Activated CD4-positive, alpha-beta T cell treated with anti-CD3 and anti-CD28 coated beads, Interleukin-2, amount 50 U/mL, for 48 hours (primary cell): ENCODE data around the gene KCTD1.
A peak's percentile ranks its signal among the peaks of the same experiment; 100 is the strongest.

Experiments
- DNase-seq, 2 experiments: peaks; one replicate each; pipeline ENCODE4 v3.0.0-alpha.2; 2020

KCTD1 gene

DNA sequence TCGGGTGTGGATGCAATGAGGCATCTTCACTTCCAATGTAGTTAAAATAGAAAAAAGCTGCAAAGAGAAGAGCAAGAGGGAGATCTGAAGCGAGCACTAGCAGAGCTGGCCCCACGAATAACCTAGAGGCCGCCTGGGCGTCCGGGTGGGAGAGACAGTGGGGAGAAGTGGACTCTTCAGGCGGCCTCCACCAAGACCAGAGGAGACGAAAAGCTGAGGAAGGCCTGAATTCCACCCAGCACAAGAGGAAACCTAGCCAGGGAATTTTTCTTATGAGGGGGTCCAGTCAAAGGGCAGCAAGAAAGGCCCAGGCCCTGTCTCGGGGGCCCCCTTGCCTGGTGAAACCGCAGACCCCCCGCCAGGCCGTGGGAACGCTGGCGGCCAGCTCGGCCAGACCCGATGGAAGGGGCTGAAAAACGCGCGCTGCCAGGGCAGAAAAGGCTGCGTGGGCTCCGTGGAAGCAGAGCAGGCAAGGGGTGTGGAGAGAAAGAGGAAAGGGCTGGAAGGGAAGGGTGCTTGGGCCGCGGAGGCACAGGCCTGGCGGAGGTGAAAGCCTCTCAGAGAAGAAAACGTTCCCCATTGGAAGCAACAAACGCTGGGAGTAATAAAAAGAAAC, 69.2 kb downstream of the KCTD1 start:
- DNase-seq, result no peak

DNA sequence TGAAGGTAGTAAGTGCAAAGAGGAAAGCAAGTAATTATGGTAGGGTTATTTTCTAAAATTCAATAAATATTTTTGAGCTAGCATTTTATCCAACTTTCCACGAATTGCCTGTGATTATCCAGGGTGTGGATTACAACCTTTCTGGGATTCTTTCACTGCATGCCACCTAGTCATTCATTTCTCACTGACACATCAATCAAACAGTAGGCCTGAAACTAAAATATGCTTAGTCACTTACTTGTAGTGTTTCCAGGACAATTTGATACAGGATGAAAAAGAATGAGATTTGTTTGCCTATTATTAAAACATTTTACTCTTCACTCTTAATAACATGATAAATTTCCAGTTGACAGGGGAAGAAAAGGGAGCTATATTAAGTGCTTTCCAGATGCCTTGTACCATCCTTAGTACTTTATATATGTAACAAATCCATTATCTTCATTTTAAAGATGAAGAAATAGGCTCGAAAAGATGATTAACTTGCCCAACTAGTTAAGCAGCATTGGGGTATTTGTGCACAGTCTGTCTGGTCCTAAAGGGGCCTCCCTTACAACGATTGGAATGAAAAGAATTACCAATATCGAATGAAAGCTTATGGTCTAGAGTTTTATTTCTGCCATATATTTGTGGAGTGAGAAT, 70.4 kb downstream of the KCTD1 start:
- DNase-seq, result no peak

DNA sequence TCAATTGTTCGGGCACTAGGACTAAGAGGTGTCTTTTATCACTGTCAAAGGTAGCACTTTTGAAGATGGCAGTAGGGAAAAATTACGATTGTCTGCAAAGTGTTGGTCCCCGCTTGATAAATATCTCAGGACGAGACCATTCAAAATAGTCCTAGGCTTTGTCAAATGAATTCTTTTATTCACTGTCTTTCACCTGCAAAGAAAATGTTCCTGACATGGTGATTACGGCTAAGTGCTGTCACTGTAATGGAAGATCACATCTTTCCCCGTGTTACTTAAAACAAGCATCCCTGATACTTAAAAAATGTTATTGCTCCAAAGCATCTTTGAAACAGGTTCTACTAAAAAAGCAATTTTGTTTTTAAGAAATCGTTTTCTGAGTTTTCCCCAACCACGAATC, 71.7 kb downstream of the KCTD1 start:
- DNase-seq, result no peak

DNA sequence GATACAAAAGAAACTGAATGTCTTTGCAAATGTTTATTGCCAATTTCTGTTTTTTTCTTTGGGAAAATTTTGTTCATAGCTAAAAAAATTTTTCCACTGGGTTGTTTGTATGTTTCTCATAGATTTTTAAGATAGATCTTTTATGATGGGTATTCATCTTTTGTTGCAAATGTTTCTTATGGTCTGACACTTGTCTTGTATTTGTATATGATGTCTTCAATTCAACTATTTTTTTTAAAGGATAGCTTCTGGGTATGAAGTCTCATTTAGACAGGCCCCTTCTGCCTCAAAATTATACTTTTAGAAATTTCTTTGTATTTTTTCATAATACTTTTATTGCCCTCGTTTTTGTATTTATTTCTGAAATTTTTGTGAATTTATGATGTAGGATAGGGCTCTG, 73.8 kb downstream of the KCTD1 start:
- no peak for DNase-seq

DNA sequence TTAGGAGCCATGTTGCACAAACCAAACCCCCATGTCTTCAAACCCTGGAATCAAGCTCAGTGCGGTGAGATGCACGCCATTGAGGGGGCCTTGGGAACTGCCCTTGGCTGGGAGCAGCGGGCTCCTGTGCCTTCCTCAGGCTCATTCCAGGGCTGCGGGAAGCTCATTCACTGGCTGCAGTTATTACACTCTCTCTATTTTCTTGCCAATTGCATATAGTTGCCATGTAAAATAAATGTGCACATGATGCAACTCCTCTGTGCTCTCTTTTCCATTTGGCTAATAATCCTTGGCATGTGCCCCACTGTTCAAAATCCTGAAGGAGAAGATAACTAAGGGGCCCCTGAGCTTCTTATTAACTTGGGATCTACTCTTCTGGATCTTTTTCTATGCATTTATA, 74.7 kb downstream of the KCTD1 start:
- no peak for DNase-seq

DNA sequence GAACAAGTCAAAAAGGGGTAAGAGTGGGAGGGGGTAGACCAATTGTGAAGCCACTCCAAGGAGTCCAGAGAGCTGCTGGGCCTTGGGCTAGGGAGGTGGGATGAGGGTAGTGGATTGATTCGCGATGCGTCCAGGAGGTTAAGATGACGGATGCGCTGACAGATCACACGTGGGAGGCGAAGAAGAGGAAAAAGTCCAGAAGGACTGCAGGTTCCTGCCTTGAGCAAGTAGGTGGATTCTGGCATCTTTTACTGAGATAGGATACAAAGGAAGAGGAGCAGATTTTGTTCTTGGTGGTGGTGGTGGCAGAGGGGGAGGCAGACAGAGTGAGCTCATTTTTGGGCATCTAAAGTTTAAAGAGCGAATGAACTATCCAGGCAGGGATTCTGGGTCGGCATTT, 76.5 kb downstream of the KCTD1 start:
- DNase-seq, result no peak

DNA sequence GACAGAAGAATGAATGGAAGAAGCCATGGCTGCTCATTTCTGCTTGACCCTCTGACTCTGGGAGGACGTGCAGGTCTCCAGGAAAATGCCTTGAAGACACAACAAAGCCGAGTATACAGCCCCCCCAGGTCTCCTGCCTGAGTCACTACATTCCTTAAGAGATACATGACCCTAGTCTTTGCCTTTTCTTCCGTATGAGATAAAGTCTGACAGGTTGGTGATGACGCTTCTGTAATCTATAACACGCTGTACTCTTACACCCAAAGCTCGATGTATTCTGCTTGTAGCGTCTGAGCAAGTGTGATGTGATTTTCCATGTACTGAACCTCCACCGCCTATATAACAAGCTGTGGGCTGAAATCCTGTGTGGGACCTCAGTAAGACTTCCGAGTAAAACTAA, 77.3 kb downstream of the KCTD1 start:
- DNase-seq, result no peak

DNA sequence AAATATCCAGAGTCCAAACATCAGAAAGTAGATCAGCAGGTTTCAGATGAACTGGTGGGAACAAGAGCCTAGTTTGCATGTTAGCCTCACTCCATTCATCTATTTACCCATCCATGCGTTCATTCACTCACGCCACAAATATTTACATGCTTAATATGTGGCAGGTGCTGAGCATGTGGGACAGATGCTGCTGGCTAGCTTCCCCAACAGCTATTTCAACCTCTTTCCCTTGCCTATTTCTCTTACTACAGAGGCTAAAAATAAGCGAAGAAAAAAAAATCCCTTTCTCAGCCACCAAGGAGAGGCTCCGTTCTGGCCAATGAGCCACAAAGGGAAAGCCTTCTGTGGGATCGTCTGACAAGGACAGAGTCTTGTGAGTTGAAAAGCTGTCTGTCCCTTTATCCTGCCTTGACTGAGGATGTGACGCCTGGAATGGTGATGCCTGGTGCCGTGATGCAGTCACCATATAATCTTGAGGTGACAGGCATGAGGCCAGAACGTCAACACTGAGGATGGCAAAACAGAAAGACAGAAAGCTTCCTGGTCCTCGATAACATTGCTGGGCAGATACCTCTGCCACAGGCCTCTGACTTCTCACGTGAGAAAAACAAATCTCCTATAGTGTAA, 78.2 kb downstream of the KCTD1 start:
- no peak for DNase-seq

DNA sequence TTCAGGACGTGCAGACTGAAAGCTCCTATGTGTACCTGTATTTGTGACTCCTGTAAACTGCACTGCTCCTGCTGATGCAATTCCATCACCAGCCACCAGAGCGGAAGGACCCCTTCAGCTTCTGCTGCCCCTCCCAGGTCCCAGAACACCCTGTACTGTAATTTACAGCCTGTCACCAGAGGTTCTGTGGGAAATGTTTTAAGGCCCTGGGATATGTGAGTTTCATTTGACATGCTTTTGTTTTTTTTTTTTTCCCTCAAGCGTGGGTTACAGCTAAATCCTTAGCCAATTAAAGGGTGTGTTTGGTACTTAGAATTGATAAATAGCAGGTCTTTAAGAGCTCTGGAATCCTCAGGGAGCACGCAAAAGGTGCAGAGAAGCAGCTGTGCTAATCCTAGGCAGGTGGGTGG, 79.4 kb downstream of the KCTD1 start:
- DNase-seq, result peak in 1 of 2 experiments; percentile 5

DNA sequence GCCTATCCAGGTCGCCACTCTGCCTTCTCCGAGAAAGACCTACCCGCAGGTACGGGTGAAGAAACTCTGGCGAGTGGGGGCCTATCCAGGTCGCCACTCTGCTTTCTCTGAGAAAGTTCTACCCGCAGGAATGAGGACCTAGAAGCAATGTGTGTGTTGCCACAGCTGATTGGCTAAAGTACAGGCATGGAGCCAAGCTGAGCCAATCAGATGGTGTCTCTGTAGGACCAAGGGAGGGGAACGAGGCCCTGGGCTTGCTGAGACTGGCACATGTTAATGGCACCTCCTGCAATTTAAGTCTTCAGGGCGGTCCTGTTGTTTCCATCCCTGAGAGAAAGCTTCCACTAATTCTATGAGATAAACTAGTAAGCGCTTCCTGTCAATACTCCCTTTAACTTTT, 82.3 kb downstream of the KCTD1 start:
- DNase-seq, result no peak

DNA sequence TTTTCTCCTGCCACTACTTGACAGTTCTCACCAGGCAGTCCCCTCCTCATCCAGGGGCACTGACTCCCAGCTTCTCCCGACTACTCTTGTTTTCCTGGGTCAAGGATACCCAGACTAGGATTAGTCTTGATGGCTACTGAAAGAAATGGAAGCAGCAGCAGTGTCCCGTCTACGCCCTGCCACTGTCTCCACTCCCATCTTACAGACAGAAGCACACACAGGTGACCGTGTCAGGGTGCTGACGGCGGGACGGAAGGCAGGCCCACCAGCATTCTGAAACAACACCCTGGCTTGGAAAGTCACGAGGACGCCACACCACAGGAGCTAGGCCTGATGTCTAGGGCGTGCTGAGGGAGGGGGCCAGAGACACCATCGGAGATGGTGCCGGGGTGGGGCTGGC, 82.9 kb downstream of the KCTD1 start:
- DNase-seq, result no peak

DNA sequence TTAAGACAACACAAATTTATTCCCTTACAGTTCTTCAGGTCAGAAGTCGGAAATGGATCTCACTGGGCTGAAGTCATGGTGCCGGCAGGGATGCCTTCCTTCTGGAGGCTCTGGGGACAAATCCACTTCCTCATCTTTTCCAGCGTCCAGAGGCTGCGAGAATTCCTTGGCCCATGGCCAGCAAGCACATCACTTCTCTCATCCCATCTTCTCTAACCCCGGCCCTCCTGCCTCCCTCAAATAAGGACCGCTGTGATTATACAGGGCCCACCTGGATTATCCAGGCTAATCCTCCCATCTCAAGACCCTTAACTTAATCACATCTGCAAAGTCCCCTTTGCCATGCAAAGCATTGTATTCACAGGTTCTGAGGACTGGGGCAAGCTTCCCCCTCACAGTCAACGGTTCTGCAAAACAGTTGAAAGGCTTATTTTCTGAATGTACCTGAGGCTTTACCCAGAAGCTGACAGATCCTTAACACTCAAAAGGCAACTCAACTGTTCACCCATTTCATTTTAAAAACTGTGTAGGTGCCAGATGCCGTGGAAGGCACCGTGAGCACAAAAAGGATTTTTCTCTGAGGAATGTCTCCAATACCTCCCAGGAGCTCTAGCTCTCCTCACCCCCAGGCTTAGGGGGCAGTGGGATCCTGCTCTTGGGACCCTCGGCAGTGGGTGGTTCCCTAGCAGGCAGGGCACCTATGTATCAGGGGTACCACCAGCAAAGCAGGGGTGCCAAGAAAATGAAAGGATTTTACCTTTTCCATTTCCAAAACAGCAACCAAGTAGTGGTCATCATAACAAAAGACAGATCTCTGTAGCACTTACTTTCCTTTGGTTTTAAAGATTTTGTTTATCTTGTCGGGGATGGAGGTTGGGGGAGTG, 84.0 kb downstream of the KCTD1 start:
- no peak for DNase-seq

DNA sequence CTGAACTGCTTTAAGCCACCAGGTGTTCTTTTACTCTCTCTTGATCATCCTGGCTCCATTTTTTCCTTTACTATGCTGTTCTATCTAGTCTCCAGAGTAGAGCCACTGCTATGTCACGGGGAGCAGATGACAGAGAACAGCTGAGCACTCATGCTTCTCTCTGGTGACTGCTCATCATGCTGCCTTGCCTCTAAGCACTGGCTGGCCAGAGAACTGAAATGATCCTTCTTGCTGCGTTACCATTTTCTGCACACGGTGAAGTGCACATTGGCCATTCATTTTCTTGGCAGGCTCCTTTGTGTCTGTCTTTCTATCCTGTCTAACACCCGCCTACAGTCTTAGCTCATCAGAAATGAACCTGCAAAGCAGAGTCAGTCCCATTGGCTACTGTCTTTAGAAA, 86.0 kb downstream of the KCTD1 start:
- no peak for DNase-seq

DNA sequence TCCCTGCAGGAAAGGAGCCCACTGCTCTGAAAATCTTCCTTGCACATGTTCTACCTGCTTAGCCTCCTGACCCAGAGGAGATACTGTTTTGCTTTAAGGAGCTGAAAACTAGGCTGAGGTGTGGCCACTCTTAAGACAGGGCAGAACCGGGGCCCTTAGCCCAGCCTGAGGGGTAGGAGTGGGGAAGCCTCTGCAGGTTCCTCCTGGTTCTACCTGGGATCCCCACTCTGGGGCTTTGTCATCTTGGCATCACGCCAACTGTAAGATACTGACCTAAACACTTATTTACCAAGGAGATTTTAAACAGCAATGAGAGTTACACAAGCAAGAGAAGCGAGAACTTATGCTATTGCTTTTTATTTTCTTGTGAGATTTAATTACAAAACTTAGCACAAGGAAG, 86.9 kb downstream of the KCTD1 start:
- DNase-seq, result no peak

DNA sequence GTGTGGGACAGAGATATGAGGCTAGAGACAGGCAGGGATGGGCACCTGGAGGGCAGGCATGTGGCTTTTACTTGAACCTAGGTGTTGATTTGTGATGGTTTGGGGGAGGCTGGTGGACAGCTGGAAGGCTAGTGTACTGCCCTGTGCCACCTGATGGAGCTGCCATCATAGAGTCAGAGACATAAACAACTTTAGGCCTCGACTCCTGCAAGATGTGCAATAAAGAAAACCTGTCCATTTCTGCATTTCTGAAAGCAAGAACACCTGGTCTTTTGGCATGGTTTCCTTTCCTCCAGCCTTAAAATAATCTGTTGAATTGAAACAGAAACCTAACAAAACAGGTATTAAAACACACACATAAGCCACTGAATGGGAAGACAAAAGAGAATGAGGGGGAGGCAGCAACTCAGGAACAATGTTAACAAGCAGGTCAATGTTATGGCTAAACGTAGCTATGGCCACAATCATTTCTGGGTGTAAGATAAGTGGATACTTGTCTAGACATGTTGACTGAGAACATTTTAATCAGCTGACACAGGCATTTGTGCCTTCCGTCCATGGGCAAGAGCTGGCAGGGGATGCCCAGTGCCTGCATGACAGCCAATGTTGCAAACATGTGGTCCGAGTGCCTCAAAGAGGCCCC, 87.8 kb downstream of the KCTD1 start:
- DNase-seq, result no peak

DNA sequence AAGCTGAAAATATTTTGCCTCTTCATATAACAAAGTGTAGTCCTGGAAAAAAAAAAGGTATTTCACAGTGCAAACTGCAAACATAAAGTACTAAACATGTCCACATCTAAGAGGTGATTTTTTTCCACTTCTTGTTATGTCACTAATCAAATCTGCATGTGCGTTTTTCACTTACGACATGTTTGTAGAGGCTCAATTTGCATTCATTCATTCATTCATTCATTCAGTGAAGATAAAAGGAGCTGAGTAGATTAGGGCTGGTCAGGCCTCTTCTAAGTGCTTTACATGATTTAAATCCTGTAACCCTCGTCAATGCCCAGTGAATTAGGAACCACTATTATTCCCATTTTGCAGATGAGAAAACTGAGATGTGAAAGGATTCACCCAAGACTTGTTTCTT, 88.5 kb downstream of the KCTD1 start:
- DNase-seq, result no peak

DNA sequence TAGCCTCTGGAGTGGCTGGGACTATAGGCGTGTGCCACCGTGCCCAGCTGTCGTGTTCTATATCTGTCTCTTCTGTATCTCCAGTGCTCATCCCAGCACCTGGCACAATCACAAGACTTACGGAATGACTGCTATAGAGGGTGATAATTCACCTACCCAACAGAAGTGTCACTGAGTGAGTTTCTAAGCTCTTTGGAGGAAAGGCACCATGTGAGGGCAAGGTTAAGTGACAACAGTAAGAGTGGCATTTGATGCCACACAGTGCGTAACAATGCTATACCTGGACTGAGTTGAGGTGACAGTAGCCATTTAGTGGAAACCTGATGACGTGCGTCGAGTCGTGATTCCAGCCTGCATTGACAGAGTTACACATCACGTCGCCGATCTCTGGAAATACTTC, 89.0 kb downstream of the KCTD1 start:
- no peak for DNase-seq

DNA sequence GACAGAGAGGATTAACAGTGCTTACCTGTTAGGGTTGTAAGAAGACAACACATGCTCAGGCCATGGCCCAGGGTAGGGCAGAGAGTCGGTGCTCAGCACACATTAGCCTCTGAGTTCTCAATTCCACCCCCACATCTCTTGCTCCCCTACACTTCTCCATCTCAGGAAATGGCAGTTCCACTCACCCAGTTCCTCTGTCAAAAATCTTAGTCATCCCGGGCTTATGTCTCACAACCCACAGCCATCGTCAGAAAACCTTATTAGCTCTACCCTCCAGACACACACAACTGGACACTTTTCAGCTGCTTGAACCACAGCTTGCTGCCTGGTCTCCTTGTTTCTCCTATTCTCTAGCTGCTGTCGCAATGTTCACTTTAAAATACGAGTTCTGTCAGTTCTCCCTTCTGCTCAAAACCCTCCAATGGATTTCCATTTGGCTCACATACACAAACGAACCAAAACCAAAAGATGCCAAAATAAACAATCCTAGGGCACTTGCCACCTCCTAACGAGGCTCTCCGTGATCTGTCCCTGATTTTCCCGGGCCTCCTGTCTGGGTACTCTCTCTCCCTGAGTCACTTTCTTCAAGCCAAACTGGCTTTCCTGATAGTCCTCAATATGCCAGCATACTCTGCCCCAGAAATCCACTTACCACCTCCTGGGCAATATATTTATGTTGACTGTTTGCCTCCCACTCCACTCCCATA, 89.7 kb downstream of the KCTD1 start:
- DNase-seq, result peak; percentile 5

DNA sequence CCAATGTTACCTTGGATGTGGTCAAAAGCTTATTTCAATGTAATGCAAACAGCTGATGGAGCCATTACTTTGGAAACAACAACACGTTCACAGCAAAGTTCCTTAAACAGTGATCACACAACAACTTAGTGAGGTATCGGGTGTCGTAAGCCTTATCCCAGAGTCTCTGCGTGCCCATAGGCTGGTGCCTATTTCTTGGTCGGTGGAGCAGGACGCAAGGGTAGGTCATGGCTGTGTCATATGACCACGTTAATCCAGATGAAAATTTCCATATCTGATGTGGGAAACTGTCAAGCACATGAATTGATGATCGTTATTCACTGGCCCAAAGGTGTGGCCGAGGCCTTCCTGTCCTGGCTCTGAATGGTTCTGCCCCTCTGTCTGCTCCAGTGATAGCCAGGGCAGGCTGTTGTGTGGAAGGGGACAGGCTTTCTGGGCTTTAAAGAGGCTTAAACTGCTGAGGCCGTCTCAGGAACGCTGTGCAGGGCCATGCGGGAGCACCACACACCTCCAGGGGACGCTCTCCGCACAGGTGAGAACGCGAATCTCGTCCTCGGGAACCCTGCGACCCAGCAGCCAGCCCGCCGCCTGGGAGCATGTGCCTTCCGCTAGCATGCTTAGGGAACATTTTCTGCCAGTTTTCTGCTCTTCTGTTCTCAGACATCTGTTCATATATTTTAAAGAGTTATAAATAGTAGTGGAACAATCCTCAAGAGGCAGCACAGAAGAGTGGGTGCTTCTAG, 90.6 kb downstream of the KCTD1 start:
- no peak for DNase-seq

DNA sequence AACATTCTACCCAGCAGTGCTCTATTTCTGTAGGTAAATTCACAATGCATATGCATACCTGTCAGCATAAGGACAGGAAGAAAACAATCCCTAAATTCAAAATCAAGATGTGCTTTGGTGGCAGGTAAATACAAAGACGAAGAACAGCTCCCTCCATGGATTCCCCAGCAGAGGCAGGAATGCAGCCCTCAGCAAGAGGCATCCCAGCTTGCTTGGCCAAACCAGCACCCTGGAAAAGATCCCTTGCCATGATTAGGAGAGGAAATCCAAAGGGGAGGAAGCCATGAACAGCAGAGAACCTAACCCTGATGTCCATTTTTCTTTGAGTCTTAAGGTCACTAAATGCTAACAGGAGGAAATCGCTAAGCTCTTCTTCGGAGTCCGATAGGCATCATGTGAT, 91.2 kb downstream of the KCTD1 start:
- DNase-seq, result no peak

DNA sequence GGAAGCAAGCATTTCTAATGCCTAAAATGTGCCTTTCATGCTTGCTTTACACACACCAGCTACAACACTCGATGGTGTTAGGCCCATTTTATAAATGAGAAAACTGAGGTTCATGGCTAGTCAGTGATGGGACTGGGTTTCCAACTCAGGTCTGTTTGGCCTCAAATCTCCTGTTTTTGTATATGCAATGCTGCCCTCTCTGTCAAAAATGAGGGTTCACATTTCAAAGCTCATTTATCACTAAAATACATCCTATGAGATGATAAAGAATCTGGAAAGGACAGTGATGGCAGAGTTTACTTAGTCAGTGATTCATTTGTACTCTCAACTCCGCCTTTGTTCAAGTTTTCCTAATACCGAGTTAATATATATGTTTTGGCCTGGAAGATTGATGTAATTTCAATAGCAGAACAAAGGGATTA, 92.3 kb downstream of the KCTD1 start:
- DNase-seq, result no peak

DNA sequence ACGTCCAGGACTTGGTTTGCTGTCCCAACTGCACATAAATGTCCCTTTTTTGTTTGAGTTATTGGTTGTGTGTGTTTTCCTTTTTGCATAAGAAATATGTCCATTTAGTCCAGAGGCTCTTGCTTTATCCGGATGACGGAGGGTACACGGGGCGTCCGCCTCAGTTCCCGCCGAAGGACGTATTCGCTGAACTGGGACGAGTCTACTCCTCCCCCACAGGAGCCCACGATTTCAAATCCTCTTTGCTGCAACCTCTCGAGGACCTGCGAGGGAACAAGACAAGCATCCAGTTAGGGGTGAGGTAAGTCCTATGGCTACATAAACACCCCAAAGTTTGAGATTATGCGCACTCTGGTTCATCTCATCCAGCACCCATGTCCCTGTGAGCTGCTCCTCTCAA, 92.7 kb downstream of the KCTD1 start:
- no peak for DNase-seq
